ENCODE results near the gene PDE11A. TPM values are rescaled to one million over a fixed set of nuclear protein-coding genes. Genes with fewer than 3 reads are reported as not detected.

PDE11A gene
- total and polyA plus RNA-seq, 10 donors, result 0.02 to 1.2 (median 0.22) TPM; not detected in 3

DNA sequence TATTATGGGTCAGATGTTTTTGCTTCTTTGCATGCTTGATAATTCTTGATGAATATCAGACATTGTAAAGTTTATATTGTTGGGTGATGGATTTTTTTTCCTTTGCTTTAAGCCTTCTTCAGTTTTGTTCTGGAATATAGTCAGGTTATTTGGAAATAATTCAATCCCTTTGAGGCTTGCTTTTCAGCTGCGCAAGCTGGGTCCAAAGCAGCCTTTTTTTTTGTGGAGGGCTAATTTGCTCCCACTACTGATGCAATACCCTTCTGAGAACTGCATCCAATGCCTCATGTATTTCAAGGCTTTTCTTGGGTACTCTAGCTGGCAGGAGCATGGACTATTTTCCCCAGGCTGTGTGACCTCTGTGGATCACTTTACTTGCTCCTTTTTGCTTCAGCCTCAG lies 434.1 kb downstream of the PDE11A start:
- 95 to 98% (median 97%) methylated on average over 1 of the region's 1 CpG for WGBS, 5 donors
- intact Hi-C loops (cut with DNase I; ENCODE audit: low total_unique reads), result no loop called here
- no peak for DNase-seq
- Histone ChIP-seq H3K4me3 (no peak overlapping the region), H3K36me3 (no peaks in the 10 kb centered on the region), H3K9me3 (no peaks in the 10 kb centered on the region), H3K27ac (no peak overlapping the region), H3K4me1 (peaks cover 0 to 4% (median 0%) of the 10 kb centered on the region in 6 donors), H3K27me3 (replicated peaks in 1 of 7) (no peaks in the 10 kb centered on the region)
- TF ChIP-seq POLR2AphosphoS5 (IDR thresholded peaks at IDR 0.05) (no peak), POLR2A (IDR thresholded peaks at IDR 0.05) (no peak)
- TF ChIP-seq, protein P1, sequence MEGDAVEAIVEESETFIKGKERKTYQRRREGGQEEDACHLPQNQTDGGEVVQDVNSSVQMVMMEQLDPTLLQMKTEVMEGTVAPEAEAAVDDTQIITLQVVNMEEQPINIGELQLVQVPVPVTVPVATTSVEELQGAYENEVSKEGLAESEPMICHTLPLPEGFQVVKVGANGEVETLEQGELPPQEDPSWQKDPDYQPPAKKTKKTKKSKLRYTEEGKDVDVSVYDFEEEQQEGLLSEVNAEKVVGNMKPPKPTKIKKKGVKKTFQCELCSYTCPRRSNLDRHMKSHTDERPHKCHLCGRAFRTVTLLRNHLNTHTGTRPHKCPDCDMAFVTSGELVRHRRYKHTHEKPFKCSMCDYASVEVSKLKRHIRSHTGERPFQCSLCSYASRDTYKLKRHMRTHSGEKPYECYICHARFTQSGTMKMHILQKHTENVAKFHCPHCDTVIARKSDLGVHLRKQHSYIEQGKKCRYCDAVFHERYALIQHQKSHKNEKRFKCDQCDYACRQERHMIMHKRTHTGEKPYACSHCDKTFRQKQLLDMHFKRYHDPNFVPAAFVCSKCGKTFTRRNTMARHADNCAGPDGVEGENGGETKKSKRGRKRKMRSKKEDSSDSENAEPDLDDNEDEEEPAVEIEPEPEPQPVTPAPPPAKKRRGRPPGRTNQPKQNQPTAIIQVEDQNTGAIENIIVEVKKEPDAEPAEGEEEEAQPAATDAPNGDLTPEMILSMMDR (IDR thresholded peaks at IDR 0.05 in 8 of 11, conservative IDR thresholded peaks at IDR 0.05 in 3 of 11), result no peak

- TF ChIP-seq, protein P1 (IDR thresholded peaks at IDR 0.05 in 8 of 11, conservative IDR thresholded peaks at IDR 0.05 in 3 of 11), result no peak
- no peak for TF ChIP-seq POLR2A (IDR thresholded peaks at IDR 0.05)
- TF ChIP-seq POLR2AphosphoS5 (IDR thresholded peaks at IDR 0.05), result no peak
- DNase-seq, result no peak
- WGBS, 5 donors, result 58 to 73% (median 69%) methylated on average over 1 of the region's 1 CpG
Observed at GRCh38 chr2:177636672-177637071, 435.9 kb downstream of the PDE11A start.

GRCh38 chr2:177635696-177636095 lies 436.9 kb downstream of the PDE11A start:
- no peak overlapping the region for H3K4me3 ChIP-seq
- no peak for DNase-seq
- no peak for TF ChIP-seq POLR2AphosphoS5 (IDR thresholded peaks at IDR 0.05)
- no peak for TF ChIP-seq POLR2A (IDR thresholded peaks at IDR 0.05)
- TF ChIP-seq, protein P1 (IDR thresholded peaks at IDR 0.05 in 8 of 11, conservative IDR thresholded peaks at IDR 0.05 in 3 of 11), result no peak
- intact Hi-C loops (cut with DNase I; ENCODE audit: low total_unique reads), result no loop called here
- no peaks in the 10 kb centered on the region for H3K9me3 ChIP-seq
- peaks cover 0 to 4% (median 0%) of the 10 kb centered on the region in 6 donors for H3K4me1 ChIP-seq
- no peak overlapping the region for H3K27ac ChIP-seq
- 0 to 67% (median 0%) methylated on average over 1 of the region's 1 CpG for WGBS, 5 donors
- no peaks in the 10 kb centered on the region for H3K27me3 ChIP-seq (replicated peaks in 1 of 7)
- H3K36me3 ChIP-seq, result no peaks in the 10 kb centered on the region

More at GRCh38 chr2:177636672-177637071, 435.9 kb downstream of the PDE11A start:
- no peaks in the 10 kb centered on the region for H3K27me3 ChIP-seq (replicated peaks in 1 of 7)
- peaks cover 0 to 4% (median 0%) of the 10 kb centered on the region in 6 donors for H3K4me1 ChIP-seq
- no peak overlapping the region for H3K27ac ChIP-seq
- intact Hi-C loops (cut with DNase I; ENCODE audit: low total_unique reads), result no loop called here
- no peaks in the 10 kb centered on the region for H3K9me3 ChIP-seq
- H3K36me3 ChIP-seq, result no peaks in the 10 kb centered on the region
- H3K4me3 ChIP-seq, result no peak overlapping the region

DNA sequence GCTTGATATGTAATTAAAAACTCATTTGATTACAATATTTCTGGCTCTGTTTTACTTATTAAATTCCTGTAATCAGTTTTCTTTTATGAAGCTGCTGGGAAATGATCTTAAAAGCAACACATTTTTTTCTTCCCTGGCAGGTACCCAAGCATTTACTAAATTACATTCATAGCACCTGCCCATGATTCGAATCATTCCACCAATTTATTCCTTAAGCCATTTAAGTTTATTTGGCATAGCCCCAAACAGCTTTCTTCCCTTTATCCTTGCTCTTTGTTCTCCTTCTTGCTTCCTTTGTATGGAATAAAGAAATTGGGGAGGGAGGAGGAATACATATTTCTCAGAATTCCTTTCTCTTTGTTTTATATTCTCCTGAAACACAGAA lies 438.7 kb downstream of the PDE11A start:
- no peak for DNase-seq
- intact Hi-C loops (cut with DNase I; ENCODE audit: low total_unique reads), result no loop called here
- H3K9me3 ChIP-seq, result no peaks in the 10 kb centered on the region
- H3K4me3 ChIP-seq, result peak overlapping the region in 1 of 8 donors; percentile 47
- peaks cover 0 to 4% (median 0%) of the 10 kb centered on the region in 6 donors for H3K4me1 ChIP-seq
- no peak overlapping the region for H3K27ac ChIP-seq
- peaks cover 0 to 3% (median 0%) of the 10 kb centered on the region in 7 donors for H3K27me3 ChIP-seq (replicated peaks in 1 of 7)
- 65 to 85% (median 70%) methylated on average over 1 of the region's 1 CpG for WGBS, 5 donors
- TF ChIP-seq POLR2AphosphoS5 (IDR thresholded peaks at IDR 0.05) (no peak), POLR2A (IDR thresholded peaks at IDR 0.05) (no peak)
- TF ChIP-seq, protein P1 (IDR thresholded peaks at IDR 0.05 in 8 of 11, conservative IDR thresholded peaks at IDR 0.05 in 3 of 11), result no peak
- H3K36me3 ChIP-seq, result no peaks in the 10 kb centered on the region
